ENCODE data around the gene IRF2.

Gene IRF2

GRCh38 chr4:184368290-184368689 lies 106.1 kb downstream of the IRF2 start:
- DNase-seq (ENCODE audit: low read depth), result no peak
- no peak overlapping the region for H3K4me3 ChIP-seq (ENCODE audit: low read depth, low read length)
- TF ChIP-seq MAX (IDR thresholded peaks at IDR 0.05; ENCODE audit: low read depth, low read length) (no peak), MYC (IDR thresholded peaks at IDR 0.05; ENCODE audit: low read depth, low read length) (no peak), POLR2A (IDR thresholded peaks at IDR 0.05; ENCODE audit: extremely low read depth, insufficient read length) (no peak), CTCF (IDR thresholded peaks at IDR 0.05; ENCODE audit: low read depth, low read length) (no peak)

GRCh38 chr4:184364100-184364921 lies 110.0 kb downstream of the IRF2 start:
- TF ChIP-seq MAX (IDR thresholded peaks at IDR 0.05; ENCODE audit: low read depth, low read length), result peak; percentile 30; the same call in 1 of the 2 replicates
- no peak for TF ChIP-seq CTCF (IDR thresholded peaks at IDR 0.05; ENCODE audit: low read depth, low read length)
- H3K4me3 ChIP-seq (ENCODE audit: low read depth, low read length), result no peak overlapping the region
- DNase-seq (ENCODE audit: low read depth), result no peak

- no peak for DNase-seq (ENCODE audit: low read depth)
- H3K4me3 ChIP-seq (ENCODE audit: low read depth, low read length), result no peak overlapping the region
- TF ChIP-seq MAX (IDR thresholded peaks at IDR 0.05; ENCODE audit: low read depth, low read length) (no peak), CTCF (IDR thresholded peaks at IDR 0.05; ENCODE audit: low read depth, low read length) (no peak), POLR2A (IDR thresholded peaks at IDR 0.05; ENCODE audit: extremely low read depth, insufficient read length) (no peak), MYC (IDR thresholded peaks at IDR 0.05; ENCODE audit: low read depth, low read length) (no peak)
Observed at GRCh38 chr4:184363258-184363657, 111.1 kb downstream of the IRF2 start.

GRCh38 chr4:184362396-184362795 lies 112.0 kb downstream of the IRF2 start:
- no peak overlapping the region for H3K4me3 ChIP-seq (ENCODE audit: low read depth, low read length)
- TF ChIP-seq POLR2A (IDR thresholded peaks at IDR 0.05; ENCODE audit: extremely low read depth, insufficient read length), result no peak
- TF ChIP-seq CTCF (IDR thresholded peaks at IDR 0.05; ENCODE audit: low read depth, low read length), result no peak
- TF ChIP-seq MAX (IDR thresholded peaks at IDR 0.05; ENCODE audit: low read depth, low read length), result no peak
- no peak for TF ChIP-seq MYC (IDR thresholded peaks at IDR 0.05; ENCODE audit: low read depth, low read length)
- no peak for DNase-seq (ENCODE audit: low read depth)

- DNase-seq (ENCODE audit: low read depth), result no peak
- H3K4me3 ChIP-seq (ENCODE audit: low read depth, low read length), result no peak overlapping the region
- TF ChIP-seq MYC (IDR thresholded peaks at IDR 0.05; ENCODE audit: low read depth, low read length) (no peak), CTCF (IDR thresholded peaks at IDR 0.05; ENCODE audit: low read depth, low read length) (no peak), POLR2A (IDR thresholded peaks at IDR 0.05; ENCODE audit: extremely low read depth, insufficient read length) (no peak), MAX (IDR thresholded peaks at IDR 0.05; ENCODE audit: low read depth, low read length) (no peak)
Observed at GRCh38 chr4:184361443-184361842, 112.9 kb downstream of the IRF2 start.
